Raji (cell line): ENCODE measurements around the gene HS3ST3A1.

ENCODE experiments used
- POLR2A ChIP-seq: IDR thresholded peaks from 2 replicates; pipeline ENCODE4 v1.6.1; 2011; ENCODE audit warnings: low read depth, low read length, control low read depth; ENCODE audit not compliant: insufficient read depth

Gene HS3ST3A1

DNA sequence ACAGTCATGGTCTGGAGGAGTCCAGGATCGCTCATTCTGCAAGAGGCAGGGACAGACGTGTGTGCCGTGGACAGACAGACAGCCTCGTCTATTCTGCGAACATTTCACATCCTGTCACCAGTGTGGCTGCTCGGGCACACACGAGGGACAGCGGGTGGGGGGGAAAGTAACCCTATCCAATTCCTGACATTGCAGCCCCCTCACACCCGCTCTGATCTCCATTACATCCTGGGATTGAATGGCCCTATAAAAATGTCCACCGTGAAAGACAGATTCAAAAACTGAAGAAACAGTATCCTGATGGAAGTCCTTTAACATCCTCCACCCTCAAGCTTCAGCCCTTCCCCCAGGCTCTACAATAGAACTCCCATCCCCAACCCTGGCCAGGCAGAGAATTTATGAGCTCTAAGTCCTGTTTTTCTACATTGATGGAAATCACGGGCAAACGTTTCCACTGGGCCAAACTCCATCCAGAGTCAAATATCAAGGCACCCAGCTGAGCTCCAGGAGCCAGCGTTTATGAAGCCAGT, 39.4 kb downstream of the HS3ST3A1 start:
- no peak for TF ChIP-seq POLR2A

- no peak for TF ChIP-seq POLR2A
Measured at GRCh38 chr17:13561606-13562270, 40.0 kb downstream of the HS3ST3A1 start.

DNA sequence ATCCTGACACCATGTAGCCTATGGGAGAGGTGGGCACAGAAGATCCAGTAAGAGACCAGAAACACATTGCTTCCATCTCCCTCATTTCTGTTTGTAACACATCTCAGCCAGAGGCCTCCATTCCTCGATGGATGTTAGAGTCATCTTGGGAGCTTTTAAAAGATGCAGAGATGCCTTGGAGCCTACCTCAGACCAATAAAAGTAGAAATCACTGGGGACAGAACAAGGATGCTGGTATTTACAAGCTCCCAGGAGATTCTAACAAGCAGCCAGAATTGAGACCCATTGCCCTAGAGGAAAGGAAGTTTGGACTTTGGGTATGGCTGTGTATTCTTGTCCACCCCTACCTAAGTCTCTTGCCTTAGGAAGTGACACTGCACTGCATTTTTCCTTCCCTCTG, 40.8 kb downstream of the HS3ST3A1 start:
- TF ChIP-seq POLR2A = no peak

DNA sequence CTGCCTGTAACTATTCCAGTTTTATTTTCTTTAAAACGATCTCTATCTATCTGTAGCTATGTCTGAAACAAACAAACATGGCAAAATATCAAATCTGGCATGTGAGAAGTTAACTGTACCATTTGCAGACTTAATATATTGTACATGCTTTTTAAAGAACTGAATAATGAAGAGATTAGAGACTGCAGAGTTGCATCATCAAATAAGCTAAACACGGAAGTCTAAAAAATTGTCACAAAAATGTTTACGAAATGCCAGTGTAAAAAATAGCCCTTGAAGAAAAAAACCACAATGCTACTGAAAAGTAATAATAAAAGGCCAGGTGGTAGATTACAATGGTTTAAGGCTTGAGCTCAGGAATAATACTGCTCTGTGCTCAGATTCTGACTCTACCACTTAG, 43.1 kb downstream of the HS3ST3A1 start:
- no peak for TF ChIP-seq POLR2A

DNA sequence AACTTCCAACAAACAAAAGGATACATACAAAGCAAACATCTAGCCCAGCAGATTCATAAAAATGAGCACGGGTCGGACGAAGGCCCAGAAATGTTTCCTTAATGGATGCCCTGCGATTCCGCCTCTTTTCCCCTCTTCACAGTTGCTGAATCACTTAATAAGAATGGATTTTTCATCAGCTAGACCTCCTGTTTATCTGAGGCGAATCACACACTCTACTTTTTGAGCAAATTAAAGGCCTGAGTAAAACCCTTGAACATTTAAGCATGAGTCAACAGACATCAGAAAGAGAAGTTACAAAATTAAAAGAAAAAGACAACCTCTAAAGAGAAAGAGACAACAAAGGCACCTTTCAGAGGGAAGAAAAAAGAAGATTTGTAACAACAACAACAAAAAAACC, 44.7 kb downstream of the HS3ST3A1 start:
- no peak for TF ChIP-seq POLR2A

DNA sequence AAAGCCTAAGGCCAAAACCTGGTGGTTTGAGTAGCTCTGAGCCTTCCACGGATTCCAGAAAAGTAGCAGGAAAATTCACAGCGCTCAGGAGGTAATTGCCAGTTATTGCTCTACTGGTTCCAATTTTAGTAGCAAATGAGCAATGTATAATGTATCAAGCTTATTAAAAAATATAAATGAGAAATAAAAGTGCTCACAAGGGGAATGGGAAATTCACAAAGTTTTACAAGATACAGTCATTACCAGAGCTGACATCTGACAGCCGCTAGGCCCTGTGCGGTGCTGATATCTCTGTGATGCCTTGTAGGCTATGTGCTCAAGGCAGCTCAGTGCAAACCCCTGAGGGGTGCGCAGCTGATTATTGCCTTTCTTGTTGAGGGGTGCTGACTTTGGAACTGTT, 47.5 kb downstream of the HS3ST3A1 start:
- no peak for TF ChIP-seq POLR2A

DNA sequence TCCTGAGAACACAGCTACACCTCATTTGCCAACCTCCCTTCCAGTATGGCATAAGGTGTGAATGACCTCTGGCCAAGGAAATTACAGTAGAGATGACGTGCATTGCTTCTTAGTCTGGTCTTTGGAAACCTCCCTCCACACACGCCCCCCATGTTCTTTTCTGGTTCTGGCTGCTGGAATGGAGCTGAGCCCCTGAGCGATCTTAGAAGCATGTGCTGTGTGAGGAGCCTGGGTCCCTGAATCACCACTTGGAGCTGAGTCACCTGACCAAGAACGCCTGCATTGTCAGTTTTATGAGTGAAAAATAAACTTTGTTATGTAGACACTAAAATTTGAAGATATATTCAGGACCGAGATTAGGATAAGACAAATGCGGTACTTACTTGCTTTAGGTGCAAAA, 51.4 kb downstream of the HS3ST3A1 start:
- no peak for TF ChIP-seq POLR2A

GRCh38 chr17:13546851-13547250, 54.9 kb downstream of the HS3ST3A1 start:
- TF ChIP-seq POLR2A = no peak

GRCh38 chr17:13545941-13546340, 55.8 kb downstream of the HS3ST3A1 start:
- no peak for TF ChIP-seq POLR2A

GRCh38 chr17:13544765-13545164, 57.0 kb downstream of the HS3ST3A1 start:
- no peak for TF ChIP-seq POLR2A

DNA sequence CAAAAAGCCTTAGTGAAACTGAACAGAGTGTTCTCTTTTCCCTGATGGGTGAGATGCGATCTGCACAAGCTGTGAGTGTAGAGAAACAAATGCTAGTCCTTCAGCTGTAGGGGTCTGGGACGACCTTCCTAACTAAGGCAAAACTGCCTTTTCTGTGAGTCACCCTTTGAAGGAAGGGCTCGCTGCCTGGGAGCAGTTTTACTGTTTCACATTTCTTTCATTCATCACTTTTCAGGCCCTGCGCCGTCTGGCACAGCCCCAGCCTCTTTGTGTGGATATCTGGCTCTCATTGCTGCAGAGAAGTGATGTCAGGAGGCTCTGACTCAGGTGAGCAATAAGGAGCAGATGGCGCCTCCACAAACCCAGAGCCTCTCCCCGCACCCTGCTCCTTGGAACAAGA, 57.4 kb downstream of the HS3ST3A1 start:
- no peak for TF ChIP-seq POLR2A

DNA sequence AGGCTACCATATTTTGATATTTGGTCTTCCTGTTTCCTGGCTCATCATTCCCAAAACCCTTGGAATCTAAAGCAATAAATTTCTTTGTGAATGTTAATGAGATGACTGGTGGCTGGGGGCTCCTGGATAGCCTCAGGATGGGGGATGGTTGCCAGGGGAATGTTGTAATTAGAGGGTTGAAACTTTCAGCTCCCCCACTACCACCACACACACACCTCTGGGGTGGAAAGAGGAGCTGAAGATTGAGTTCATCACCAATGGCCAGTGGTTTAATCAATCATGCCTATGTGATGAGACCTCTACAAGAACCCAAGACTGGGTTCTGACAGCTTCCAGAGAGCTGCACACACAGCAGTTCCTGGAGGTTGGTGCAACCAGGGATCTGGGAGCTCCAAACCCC, 59.1 kb downstream of the HS3ST3A1 start:
- no peak for TF ChIP-seq POLR2A

DNA sequence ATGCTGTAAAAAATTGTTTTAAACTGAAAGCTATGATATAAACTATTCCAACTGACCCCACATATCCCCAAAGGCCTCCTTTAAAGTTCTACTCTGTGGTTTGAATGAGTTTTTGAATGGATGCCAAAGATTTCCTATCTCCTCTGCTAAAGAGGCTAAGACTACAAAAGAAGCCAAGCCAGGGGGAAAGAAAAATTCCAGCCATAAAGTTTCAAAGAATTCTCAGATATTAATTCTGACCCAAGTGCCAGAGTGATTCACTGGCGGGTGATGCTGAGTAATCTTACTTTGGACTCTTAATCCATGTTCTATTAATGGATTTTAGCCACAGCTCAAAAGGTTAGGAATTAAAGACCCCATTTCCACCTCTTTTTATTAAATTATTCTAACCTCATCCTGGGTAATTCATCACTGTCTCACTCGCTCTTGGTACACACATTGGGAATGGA, 60.7 kb downstream of the HS3ST3A1 start:
- TF ChIP-seq POLR2A = no peak

- no peak for TF ChIP-seq POLR2A
Measured at GRCh38 chr17:13540546-13540945, 61.2 kb downstream of the HS3ST3A1 start.

DNA sequence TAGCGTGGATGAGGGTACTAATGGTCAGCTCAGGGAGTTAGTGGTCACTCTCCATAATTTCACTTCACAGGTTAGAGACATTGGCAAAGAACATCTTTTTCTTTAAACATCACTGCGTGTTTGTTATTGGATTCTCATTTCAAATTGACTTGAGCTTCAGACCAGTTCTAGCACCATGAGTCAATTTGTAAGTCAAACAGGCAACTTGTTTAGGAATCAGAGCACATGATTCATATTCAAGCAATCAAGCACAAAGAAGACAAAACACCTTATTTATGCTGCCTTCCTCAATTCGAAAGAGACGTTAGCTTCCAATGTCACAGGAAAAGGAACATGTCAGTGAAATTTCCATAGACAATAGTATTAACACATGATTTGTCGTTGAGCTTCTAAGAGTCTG, 62.3 kb downstream of the HS3ST3A1 start:
- TF ChIP-seq POLR2A = no peak

DNA sequence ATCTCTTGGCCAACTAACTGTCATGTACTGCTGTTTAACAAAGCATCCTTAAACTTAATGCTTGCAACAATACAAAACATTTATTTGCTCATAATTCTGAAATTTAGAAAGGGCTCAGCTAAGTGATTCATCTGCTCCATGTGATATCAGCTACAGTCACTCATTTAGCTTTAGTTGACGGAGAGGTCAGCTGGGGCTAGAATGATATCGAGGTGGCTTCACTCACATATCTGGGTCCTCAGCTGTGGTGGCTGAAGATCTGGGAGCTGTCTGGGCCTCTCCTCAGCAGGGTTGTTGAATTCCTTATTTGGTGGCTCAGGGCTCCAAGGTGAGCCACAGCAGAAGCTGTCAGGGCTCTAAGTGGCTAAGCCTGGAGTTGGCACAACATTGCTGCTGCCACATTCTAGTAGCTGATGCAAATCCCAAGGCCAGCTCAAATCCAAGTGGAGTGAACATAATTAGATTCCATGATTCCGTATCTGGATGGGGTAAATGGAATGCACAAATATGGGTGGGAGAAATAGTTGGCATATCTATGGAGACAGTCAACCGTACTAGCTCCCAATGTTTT, 62.8 kb downstream of the HS3ST3A1 start:
- TF ChIP-seq POLR2A = no peak

DNA sequence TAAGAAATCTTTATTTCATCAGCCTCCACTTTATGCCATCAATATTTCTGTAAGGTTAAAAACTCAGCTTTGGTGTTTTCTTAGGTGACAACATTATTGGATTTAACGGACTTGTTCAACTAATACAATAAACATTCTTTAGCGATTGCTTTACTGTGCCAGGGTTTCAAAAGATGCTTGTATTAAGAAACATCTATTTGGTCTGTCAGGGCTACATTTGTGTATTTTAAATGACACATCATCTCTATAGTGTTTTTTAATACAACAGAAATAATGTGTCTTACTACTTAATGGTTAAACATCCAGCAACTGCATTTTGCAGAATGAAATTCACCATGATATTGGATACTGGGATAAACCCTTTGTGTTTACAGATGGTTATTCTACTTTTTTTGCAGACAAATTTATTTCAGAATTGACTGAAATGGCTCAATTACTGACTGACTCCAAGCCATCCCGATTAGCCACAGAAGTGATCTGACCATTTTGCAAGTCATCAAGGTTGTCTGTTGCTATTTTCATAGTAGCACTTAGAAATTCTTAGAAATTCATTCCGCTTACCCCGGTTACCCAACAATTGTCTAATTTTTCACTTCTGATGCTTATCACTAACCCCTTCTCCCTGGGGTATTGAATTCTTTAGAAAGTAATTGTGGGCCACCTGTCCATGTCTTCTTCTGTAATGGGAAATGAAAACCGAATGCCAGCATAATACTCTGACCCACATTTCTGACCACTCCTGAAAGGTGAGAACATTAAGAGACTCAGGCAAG, 63.7 kb downstream of the HS3ST3A1 start:
- TF ChIP-seq POLR2A = no peak
